GM23338 (cell line): ENCODE results near the gene ASTN1. TPM values are rescaled to one million over a fixed set of nuclear protein-coding genes. Genes with fewer than 3 reads are reported as not detected.

Experiments
- ATAC-seq: fragments of 200-7000 bp; cut with Tn5 transposase; 3 replicates; pipeline ENCODE4 v1.9.1; 2020
- DNase-seq: peaks from one replicate; pipeline ENCODE4 v3.0.0-alpha.2; 2015; ENCODE audit warnings: low spot score
- H2AFZ ChIP-seq: fragments of 200-600 bp; sonication (generic); 2 replicates; pipeline ENCODE4 v1.8.0; 2016; ENCODE audit warnings: antibody characterized with exemption, mild to moderate bottlenecking, moderate library complexity
- H3F3A ChIP-seq: fragments of 200-600 bp; sonication (generic); replicated peaks from 2 replicates; pipeline ENCODE4 v1.8.0; 2017; ENCODE audit warnings: antibody characterized with exemption, mixed run types, low read depth
- H3K27ac ChIP-seq: fragments of 200-600 bp; sonication (generic); 2 replicates; pipeline ENCODE4 v1.6.1; 2016; ENCODE audit warnings: low read depth
- H3K27me3 ChIP-seq: fragments of 200-600 bp; sonication (generic); 2 replicates; pipeline ENCODE4 v1.8.0; 2016; ENCODE audit warnings: mild to moderate bottlenecking, mixed run types, moderate library complexity; ENCODE audit not compliant: insufficient read depth
- H3K36me3 ChIP-seq: fragments of 200-600 bp; sonication (generic); 2 replicates; pipeline ENCODE4 v1.8.0; 2016; ENCODE audit warnings: mild to moderate bottlenecking; ENCODE audit not compliant: insufficient read depth
- H3K4me1 ChIP-seq: fragments of 200-600 bp; sonication (generic); 2 replicates; pipeline ENCODE4 v1.8.0; 2016; ENCODE audit warnings: mild to moderate bottlenecking, moderate library complexity; ENCODE audit not compliant: insufficient read depth
- H3K4me2 ChIP-seq: fragments of 200-600 bp; sonication (generic); 2 replicates; pipeline ENCODE4 v1.7.1; 2017; ENCODE audit warnings: mixed run types
- H3K4me3 ChIP-seq: fragments of 200-600 bp; sonication (generic); 2 replicates; pipeline ENCODE4 v1.6.1; 2016; ENCODE audit warnings: mixed run types
- H3K79me2 ChIP-seq: fragments of 200-600 bp; sonication (generic); replicated peaks from 2 replicates; pipeline ENCODE4 v1.8.0; 2017; ENCODE audit warnings: mild to moderate bottlenecking; ENCODE audit not compliant: insufficient read depth
- H3K9me2 ChIP-seq: fragments of 200-600 bp; sonication (generic); 2 replicates; pipeline ENCODE4 v1.8.0; 2017; ENCODE audit not compliant: insufficient read depth
- H4K20me1 ChIP-seq: fragments of 200-600 bp; sonication (generic); replicated peaks from 2 replicates; pipeline ENCODE4 v1.8.0; 2017; ENCODE audit warnings: mild to moderate bottlenecking; ENCODE audit not compliant: insufficient read depth
- H3K27ac Mint-ChIP-seq: 2 replicates; pipeline ENCODE4 v1.8.0; 2020; ENCODE audit warnings: inconsistent platforms, mild to moderate bottlenecking, moderate library complexity, mixed read lengths
- H3K27me3 Mint-ChIP-seq: 3 replicates; pipeline ENCODE4 v1.8.0; 2022; ENCODE audit warnings: low read depth, mild to moderate bottlenecking, moderate library complexity, mixed read lengths, inconsistent platforms; ENCODE audit not compliant: insufficient read depth, poor library complexity
- H3K36me3 Mint-ChIP-seq: 3 replicates; pipeline ENCODE4 v1.8.0; 2021; ENCODE audit warnings: low read depth, mild to moderate bottlenecking, inconsistent platforms, moderate library complexity, mixed read lengths
- H3K4me1 Mint-ChIP-seq: 3 replicates; pipeline ENCODE4 v1.8.0; 2020; ENCODE audit warnings: mild to moderate bottlenecking, inconsistent platforms, mixed read lengths
- H3K4me3 Mint-ChIP-seq: 3 replicates; pipeline ENCODE4 v1.8.0; 2021; ENCODE audit warnings: moderate library complexity, mild to moderate bottlenecking, inconsistent platforms, mixed read lengths
- H3K9me3 Mint-ChIP-seq: 3 replicates; pipeline ENCODE4 v1.8.0; 2020; ENCODE audit warnings: moderate library complexity, mild to moderate bottlenecking, inconsistent platforms, mixed read lengths
- CREB1 ChIP-seq: fragments of 250-450 bp; sonication (Bioruptor Pico); IDR thresholded peaks from 2 replicates; pipeline ENCODE4 v1.5.0; 2020; ENCODE audit warnings: low read depth, mild to moderate bottlenecking, moderate library complexity
- CTCF ChIP-seq, 2 experiments: fragments of 200-600 bp in 1 of 2; sonication (generic) in 1 of 2; conservative IDR thresholded peaks; 2 replicates each; pipeline versions ENCODE4 v1.5.1 to v1.6.1; 2016 to 2017; ENCODE audit warnings: antibody characterized with exemption in 2 of 2, low read depth in 2 of 2, mild to moderate bottlenecking in 2 of 2, moderate library complexity in 1 of 2
- ETS1 ChIP-seq: IDR thresholded peaks from 2 replicates; pipeline ENCODE4 v1.6.1; 2016; ENCODE audit warnings: antibody characterized with exemption
- EZH2 ChIP-seq: fragments of 200-600 bp; sonication (generic); IDR thresholded peaks from one replicate; pipeline ENCODE4 v1.8.0; 2017; ENCODE audit warnings: antibody characterized with exemption, mild to moderate bottlenecking, low read depth; ENCODE audit not compliant: unreplicated experiment
- EZH2phosphoT487 ChIP-seq: fragments of 200-600 bp; sonication (generic); IDR thresholded peaks from one replicate; pipeline ENCODE4 v1.8.1; 2018; ENCODE audit warnings: antibody characterized with exemption; ENCODE audit not compliant: unreplicated experiment
- JUNB ChIP-seq: IDR thresholded peaks from one replicate; pipeline ENCODE4 v1.6.1; 2016; ENCODE audit warnings: antibody characterized with exemption; ENCODE audit not compliant: unreplicated experiment
- NANOG ChIP-seq: IDR thresholded peaks from 2 replicates; pipeline ENCODE4 v1.6.1; 2016; ENCODE audit warnings: antibody characterized with exemption, borderline replicate concordance
- POLR2AphosphoS5 ChIP-seq: IDR thresholded peaks from 2 replicates; pipeline ENCODE4 v1.6.1; 2016; ENCODE audit warnings: antibody characterized with exemption, low read depth
- REST ChIP-seq: IDR thresholded peaks from one replicate; pipeline ENCODE4 v1.6.1; 2018; ENCODE audit warnings: antibody characterized with exemption; ENCODE audit not compliant: unreplicated experiment
- STAT1 ChIP-seq: IDR thresholded peaks from one replicate; pipeline ENCODE4 v1.6.1; 2016; ENCODE audit warnings: antibody characterized with exemption; ENCODE audit not compliant: unreplicated experiment
- ZNF114 ChIP-seq: fragments of 250-450 bp; sonication (Bioruptor Pico); IDR thresholded peaks from 2 replicates; pipeline ENCODE4 v1.5.0; 2020; ENCODE audit warnings: mild to moderate bottlenecking, moderate library complexity
- ZNF331 ChIP-seq: fragments of 250-450 bp; sonication (Bioruptor Pico); IDR thresholded peaks from 2 replicates; pipeline ENCODE4 v1.5.0; 2020; ENCODE audit warnings: low read depth, mild to moderate bottlenecking, moderate library complexity
- ZNF462 ChIP-seq: fragments of 250-450 bp; sonication (Bioruptor Pico); IDR thresholded peaks from 2 replicates; pipeline ENCODE4 v1.5.0; 2020; ENCODE audit warnings: mild to moderate bottlenecking, moderate library complexity
- polyA plus RNA-seq: library from polyadenylated mRNA; unstranded; fragments of >200 nt; fragmentation: Nextera tagmentation; extraction: Ambion mirVana; gene quantifications from 2 replicates; pipeline ENCODE4 v1.2.1, GENCODE V29; 2016
- total RNA-seq: library from RNA; depleted of rRNA; stranded (reverse); fragments of >200 nt; shearing (Covaris generic); gene quantifications from 2 replicates; pipeline ENCODE4 v1.2.3, GENCODE V29; 2014

The ASTN1 gene
- total and polyA plus RNA-seq, 2 experiments from 2014 or later, result 2.0 to 5.2 TPM

GRCh38 chr1:176934370-176934769, 230.1 kb downstream of the ASTN1 start:
- H3K9me3 Mint-ChIP-seq, result no peaks in the 10 kb centered on the region
- H3K4me3 ChIP-seq, result no peak overlapping the region
- H3K27me3 ChIP-seq, result no peaks in the 10 kb centered on the region
- no peak overlapping the region for H3K27ac Mint-ChIP-seq
- TF ChIP-seq REST, result no peak
- no peak for TF ChIP-seq EZH2phosphoT487
- TF ChIP-seq CREB1 (CRISPR knock-in tag), result no peak
- TF ChIP-seq POLR2AphosphoS5, result no peak
- TF ChIP-seq JUNB, result no peak
- TF ChIP-seq ZNF462 (CRISPR knock-in tag), result no peak
- no peak for TF ChIP-seq NANOG
- no peak for TF ChIP-seq EZH2
- TF ChIP-seq ZNF114 (CRISPR knock-in tag), result no peak
- no peak for TF ChIP-seq ZNF331 (CRISPR knock-in tag)
- no peak for TF ChIP-seq CTCF (conservative IDR thresholded peaks at IDR 0.05; ENCODE audit: low read depth in 2 of 2)
- no peak for TF ChIP-seq STAT1
- TF ChIP-seq ETS1, result no peak
- H4K20me1 ChIP-seq, result no peaks in the 10 kb centered on the region
- no peak for DNase-seq
- no peak overlapping the region for H3K4me3 Mint-ChIP-seq
- no peak overlapping the region for H2AFZ ChIP-seq
- H3K4me1 Mint-ChIP-seq, result no peaks in the 10 kb centered on the region
- no peaks in the 10 kb centered on the region for H3K36me3 ChIP-seq
- no peaks in the 10 kb centered on the region for H3K27me3 Mint-ChIP-seq
- no peaks in the 10 kb centered on the region for H3F3A ChIP-seq
- no peak for ATAC-seq
- H3K79me2 ChIP-seq, result no peaks in the 10 kb centered on the region
- no peak overlapping the region for H3K27ac ChIP-seq
- no peaks in the 10 kb centered on the region; the same call in 1 of the 3 replicates for H3K36me3 Mint-ChIP-seq
- H3K9me2 ChIP-seq, result no peaks in the 10 kb centered on the region
- H3K4me2 ChIP-seq, result no peak overlapping the region
- H3K4me1 ChIP-seq, result no peaks in the 10 kb centered on the region
